Activated gamma-delta T cell treated with anti-CD3 and anti-CD28 coated beads, Interleukin-2, amount 50 U/mL, for 16 hours (primary cell): ENCODE measurements around the gene NXN.
"Not testable (repeated sequence)": the region's sequence is repeated elsewhere in the genome, so short reads cannot be mapped to it uniquely, and the experiment has no call there.

Experiments
- DNase-seq: peaks from one replicate; pipeline ENCODE4 v3.0.0-alpha.2; 2020; ENCODE audit warnings: low read depth

The NXN gene

GRCh38 chr17:953767-954166 is 25.8 kb downstream of the NXN start:
- no peak for DNase-seq

GRCh38 chr17:952592-952991 is 27.0 kb downstream of the NXN start:
- DNase-seq: not testable (repeated sequence)

GRCh38 chr17:951325-952132 is 28.0 kb downstream of the NXN start:
- DNase-seq: no peak

GRCh38 chr17:949623-950303 is 29.8 kb downstream of the NXN start:
- DNase-seq: no peak

- no peak for DNase-seq
Measured at GRCh38 chr17:948284-948852, 31.2 kb downstream of the NXN start.

- no peak for DNase-seq
Measured at GRCh38 chr17:946510-947236, 32.9 kb downstream of the NXN start.

- DNase-seq: no peak
Measured at GRCh38 chr17:945672-946071, 33.9 kb downstream of the NXN start.

GRCh38 chr17:944266-944826 is 35.2 kb downstream of the NXN start:
- no peak for DNase-seq

GRCh38 chr17:935485-935884 is 44.1 kb downstream of the NXN start:
- no peak for DNase-seq

GRCh38 chr17:933312-934073 is 46.1 kb downstream of the NXN start:
- no peak for DNase-seq

- no peak for DNase-seq
Measured at GRCh38 chr17:930258-930657, 49.3 kb downstream of the NXN start.

GRCh38 chr17:929586-929985 is 50.0 kb downstream of the NXN start:
- DNase-seq: no peak

- DNase-seq: no peak
Measured at GRCh38 chr17:927611-928461, 51.7 kb downstream of the NXN start.

GRCh38 chr17:925817-926216 is 53.8 kb downstream of the NXN start:
- no peak for DNase-seq

GRCh38 chr17:924711-925475 is 54.7 kb downstream of the NXN start:
- DNase-seq: no peak

- DNase-seq: not testable (repeated sequence)
Measured at GRCh38 chr17:924306-924705, 55.3 kb downstream of the NXN start.

GRCh38 chr17:923633-924032 is 55.9 kb downstream of the NXN start:
- no peak for DNase-seq

GRCh38 chr17:921161-921560 is 58.4 kb downstream of the NXN start:
- no peak for DNase-seq

- DNase-seq: no peak
Measured at GRCh38 chr17:920190-920589, 59.4 kb downstream of the NXN start.
